ENCODE data around the gene TSEN15.

TSEN15 gene

GRCh38 chr1:184030433-184031091 lies 21.0 kb upstream of the TSEN15 start:
- DNase-seq (ENCODE audit: insufficient read length, low spot score), result no peak
- no peak for FAIRE-seq
- no peak for TF ChIP-seq CTCF (IDR thresholded peaks at IDR 0.05; ENCODE audit: insufficient read depth, missing control alignments)

DNA sequence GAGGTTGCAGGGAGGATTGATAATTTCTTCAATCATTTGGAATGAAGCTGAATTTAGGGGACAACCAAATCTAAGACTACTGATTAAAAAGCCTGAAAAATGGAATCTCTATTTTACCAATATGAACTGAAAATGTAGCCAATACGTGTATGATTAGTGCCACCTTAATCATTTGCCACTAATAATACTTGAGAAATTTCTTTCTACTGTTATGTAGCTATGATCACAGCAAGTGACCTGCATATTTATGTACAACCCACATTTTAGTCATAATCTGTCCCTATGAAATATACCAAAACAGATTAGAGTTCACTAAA lies 20.5 kb upstream of the TSEN15 start:
- FAIRE-seq (peak; percentile 16), DNase-seq (ENCODE audit: insufficient read length, low spot score) (no peak)
- no peak for TF ChIP-seq CTCF (IDR thresholded peaks at IDR 0.05; ENCODE audit: insufficient read depth, missing control alignments)

- no peak for TF ChIP-seq CTCF (IDR thresholded peaks at IDR 0.05; ENCODE audit: insufficient read depth, missing control alignments)
- DNase-seq (ENCODE audit: insufficient read length, low spot score) (no peak), FAIRE-seq (no peak)
Observed at GRCh38 chr1:184031409-184032107, 20.0 kb upstream of the TSEN15 start.

- no peak for DNase-seq (ENCODE audit: insufficient read length, low spot score)
- no peak for FAIRE-seq
- no peak for TF ChIP-seq CTCF (IDR thresholded peaks at IDR 0.05; ENCODE audit: insufficient read depth, missing control alignments)
Observed at GRCh38 chr1:184032306-184032929, 19.1 kb upstream of the TSEN15 start.

DNA sequence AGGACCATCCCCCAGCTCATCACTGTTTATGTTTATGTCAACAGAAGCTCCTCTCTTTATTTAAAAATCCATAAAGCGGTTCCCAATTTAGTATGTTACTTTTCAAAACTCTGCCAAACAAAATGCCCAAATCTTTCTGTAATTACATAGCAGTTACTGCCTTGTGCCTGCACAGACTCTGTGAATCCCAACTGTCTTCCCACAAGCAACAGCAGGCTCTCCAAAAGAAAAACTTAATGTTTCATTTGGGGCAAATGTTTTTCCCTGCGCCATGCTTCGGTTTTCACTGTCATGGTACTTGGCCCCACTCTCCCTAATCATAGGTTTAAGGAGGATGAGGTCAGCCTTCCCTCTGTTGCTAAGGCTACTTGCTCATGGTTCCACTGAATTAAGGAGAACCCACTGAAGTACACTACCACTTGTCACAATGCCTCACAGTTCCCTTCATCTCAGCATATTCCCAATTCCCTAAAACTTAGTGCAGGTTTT lies 18.6 kb upstream of the TSEN15 start:
- FAIRE-seq (no peak), DNase-seq (ENCODE audit: insufficient read length, low spot score) (no peak)
- no peak for TF ChIP-seq CTCF (IDR thresholded peaks at IDR 0.05; ENCODE audit: insufficient read depth, missing control alignments)

- no peak for FAIRE-seq
- DNase-seq (ENCODE audit: insufficient read length, low spot score), result no peak
- TF ChIP-seq CTCF (IDR thresholded peaks at IDR 0.05; ENCODE audit: insufficient read depth, missing control alignments), result no peak
Observed at GRCh38 chr1:184033711-184034167, 17.8 kb upstream of the TSEN15 start.

Data from D721Med (cell line).